HCT116 (cell line): ENCODE results near the gene RBM23.

Source experiments
- EZH2 ChIP-seq: fragments of 200-600 bp; sonication (generic); IDR thresholded peaks from 2 replicates; pipeline ENCODE4 v1.6.1; 2017; ENCODE audit warnings: antibody characterized with exemption, mixed run types
- POLR2AphosphoS5 ChIP-seq: IDR thresholded peaks from 2 replicates; pipeline ENCODE4 v1.6.1; 2011; ENCODE audit warnings: mild to moderate bottlenecking, low read depth, low read length, moderate library complexity
- SP1 ChIP-seq: IDR thresholded peaks from 2 replicates; pipeline ENCODE4 v1.6.1; 2012; ENCODE audit warnings: low read depth
- TCF7L2 ChIP-seq: IDR thresholded peaks from 2 replicates; pipeline ENCODE4 v1.7.0; 2011; ENCODE audit warnings: borderline replicate concordance, inconsistent platforms; ENCODE audit not compliant: insufficient read depth, insufficient read length; ENCODE audit errors: extremely low read depth
- YY1 ChIP-seq: IDR thresholded peaks from 2 replicates; pipeline ENCODE4 v1.6.1; 2011; ENCODE audit warnings: low read length, low read depth, moderate library complexity, mild to moderate bottlenecking; ENCODE audit not compliant: insufficient replicate concordance; ENCODE audit errors: extremely low read depth
- TF ChIP-seq, protein P1 (sequence below), 3 experiments: fragments of 200-600 bp in 1 of 3; sonication (generic) in 1 of 3; IDR thresholded peaks in 2 of 3; conservative IDR thresholded peaks in 1 of 3; 2 replicates each; pipeline ENCODE4 v1.5.1; 2012 to 2017; ENCODE audit warnings: low read depth in 2 of 3, low read length in 2 of 3, antibody characterized with exemption in 1 of 3, borderline replicate concordance in 1 of 3, control low read depth in 1 of 3, mild to moderate bottlenecking in 1 of 3, mixed read lengths in 1 of 3, mixed run types in 1 of 3, moderate library complexity in 1 of 3; ENCODE audit not compliant: insufficient read depth in 1 of 3
- TF ChIP-seq, protein P2 (sequence below): IDR thresholded peaks from 2 replicates; pipeline ENCODE4 v1.6.1; 2012; ENCODE audit warnings: low read depth

DNA sequence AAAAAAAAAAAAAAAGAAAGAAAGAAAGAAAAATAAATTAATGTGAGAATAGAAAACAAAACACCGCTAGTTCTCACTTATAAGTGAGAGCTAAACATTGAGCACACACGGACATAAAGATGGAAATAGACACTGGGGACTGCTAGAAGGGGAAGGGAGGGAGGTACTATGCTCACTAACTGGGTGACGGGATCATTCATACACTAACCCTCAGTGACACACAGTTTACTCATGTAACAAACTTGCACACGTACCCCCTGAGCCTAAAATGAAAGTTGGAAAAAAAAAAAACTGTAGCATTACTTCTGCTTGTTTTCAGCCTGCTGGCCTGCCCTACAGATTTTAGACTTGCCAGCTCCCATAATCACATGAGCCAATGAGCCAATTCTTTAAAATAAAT is 20.7 kb upstream of the RBM23 start:
- TF ChIP-seq, protein P1, sequence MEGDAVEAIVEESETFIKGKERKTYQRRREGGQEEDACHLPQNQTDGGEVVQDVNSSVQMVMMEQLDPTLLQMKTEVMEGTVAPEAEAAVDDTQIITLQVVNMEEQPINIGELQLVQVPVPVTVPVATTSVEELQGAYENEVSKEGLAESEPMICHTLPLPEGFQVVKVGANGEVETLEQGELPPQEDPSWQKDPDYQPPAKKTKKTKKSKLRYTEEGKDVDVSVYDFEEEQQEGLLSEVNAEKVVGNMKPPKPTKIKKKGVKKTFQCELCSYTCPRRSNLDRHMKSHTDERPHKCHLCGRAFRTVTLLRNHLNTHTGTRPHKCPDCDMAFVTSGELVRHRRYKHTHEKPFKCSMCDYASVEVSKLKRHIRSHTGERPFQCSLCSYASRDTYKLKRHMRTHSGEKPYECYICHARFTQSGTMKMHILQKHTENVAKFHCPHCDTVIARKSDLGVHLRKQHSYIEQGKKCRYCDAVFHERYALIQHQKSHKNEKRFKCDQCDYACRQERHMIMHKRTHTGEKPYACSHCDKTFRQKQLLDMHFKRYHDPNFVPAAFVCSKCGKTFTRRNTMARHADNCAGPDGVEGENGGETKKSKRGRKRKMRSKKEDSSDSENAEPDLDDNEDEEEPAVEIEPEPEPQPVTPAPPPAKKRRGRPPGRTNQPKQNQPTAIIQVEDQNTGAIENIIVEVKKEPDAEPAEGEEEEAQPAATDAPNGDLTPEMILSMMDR (IDR thresholded peaks at IDR 0.05 in 2 of 3, conservative IDR thresholded peaks at IDR 0.05 in 1 of 3; ENCODE audit: borderline replicate concordance in 1 of 3, insufficient read depth in 1 of 3, low read depth in 2 of 3, low read length in 2 of 3) = no peak
- TF ChIP-seq TCF7L2 = no peak
- TF ChIP-seq, protein P2, sequence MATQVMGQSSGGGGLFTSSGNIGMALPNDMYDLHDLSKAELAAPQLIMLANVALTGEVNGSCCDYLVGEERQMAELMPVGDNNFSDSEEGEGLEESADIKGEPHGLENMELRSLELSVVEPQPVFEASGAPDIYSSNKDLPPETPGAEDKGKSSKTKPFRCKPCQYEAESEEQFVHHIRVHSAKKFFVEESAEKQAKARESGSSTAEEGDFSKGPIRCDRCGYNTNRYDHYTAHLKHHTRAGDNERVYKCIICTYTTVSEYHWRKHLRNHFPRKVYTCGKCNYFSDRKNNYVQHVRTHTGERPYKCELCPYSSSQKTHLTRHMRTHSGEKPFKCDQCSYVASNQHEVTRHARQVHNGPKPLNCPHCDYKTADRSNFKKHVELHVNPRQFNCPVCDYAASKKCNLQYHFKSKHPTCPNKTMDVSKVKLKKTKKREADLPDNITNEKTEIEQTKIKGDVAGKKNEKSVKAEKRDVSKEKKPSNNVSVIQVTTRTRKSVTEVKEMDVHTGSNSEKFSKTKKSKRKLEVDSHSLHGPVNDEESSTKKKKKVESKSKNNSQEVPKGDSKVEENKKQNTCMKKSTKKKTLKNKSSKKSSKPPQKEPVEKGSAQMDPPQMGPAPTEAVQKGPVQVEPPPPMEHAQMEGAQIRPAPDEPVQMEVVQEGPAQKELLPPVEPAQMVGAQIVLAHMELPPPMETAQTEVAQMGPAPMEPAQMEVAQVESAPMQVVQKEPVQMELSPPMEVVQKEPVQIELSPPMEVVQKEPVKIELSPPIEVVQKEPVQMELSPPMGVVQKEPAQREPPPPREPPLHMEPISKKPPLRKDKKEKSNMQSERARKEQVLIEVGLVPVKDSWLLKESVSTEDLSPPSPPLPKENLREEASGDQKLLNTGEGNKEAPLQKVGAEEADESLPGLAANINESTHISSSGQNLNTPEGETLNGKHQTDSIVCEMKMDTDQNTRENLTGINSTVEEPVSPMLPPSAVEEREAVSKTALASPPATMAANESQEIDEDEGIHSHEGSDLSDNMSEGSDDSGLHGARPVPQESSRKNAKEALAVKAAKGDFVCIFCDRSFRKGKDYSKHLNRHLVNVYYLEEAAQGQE = no peak
- no peak for TF ChIP-seq POLR2AphosphoS5
- no peak for TF ChIP-seq YY1
- no peak for TF ChIP-seq EZH2
- no peak for TF ChIP-seq SP1
